ENCODE results near the gene IGF1. TPM values are rescaled to one million over a fixed set of nuclear protein-coding genes. Genes with fewer than 3 reads are reported as not detected.

Gene IGF1
- total and polyA plus RNA-seq, 9 of the 15 experiments (the other 6 are each of a cell fraction or from before 2014, with no cell fraction given) = 3.7 to 13.9 (median 4.5) TPM

- TF ChIP-seq TSHZ1 (CRISPR knock-in tag; IDR thresholded peaks at IDR 0.05) (no peak), STAT5A (IDR thresholded peaks at IDR 0.05; ENCODE audit: borderline replicate concordance, low read length) (peak; percentile 79), NFIC (IDR thresholded peaks at IDR 0.05) (no peak), GTF3C2 (IDR thresholded peaks at IDR 0.05; ENCODE audit: borderline replicate concordance, extremely low read depth, insufficient read length) (no peak), PML (IDR thresholded peaks at IDR 0.05; ENCODE audit: low read length) (no peak), ZNF778 (CRISPR knock-in tag; IDR thresholded peaks at IDR 0.05) (no peak), XRCC4 (IDR thresholded peaks at IDR 0.05; ENCODE audit: extremely low read depth, insufficient read depth, insufficient read length) (no peak), KLF6 (CRISPR knock-in tag; IDR thresholded peaks at IDR 0.05; ENCODE audit: borderline replicate concordance) (peak; percentile 54; the same call in 1 of the 2 replicates), ZNF785 (CRISPR knock-in tag; IDR thresholded peaks at IDR 0.05) (no peak), SP1 (CRISPR knock-in tag; IDR thresholded peaks at IDR 0.05) (no peak), E4F1 (CRISPR knock-in tag; IDR thresholded peaks at IDR 0.05; ENCODE audit: borderline replicate concordance) (no peak), PYGO2 (tag; IDR thresholded peaks at IDR 0.05) (no peak), CAMTA2 (CRISPR knock-in tag; conservative IDR thresholded peaks at IDR 0.05) (no peak)
- TF ChIP-seq, protein P1, sequence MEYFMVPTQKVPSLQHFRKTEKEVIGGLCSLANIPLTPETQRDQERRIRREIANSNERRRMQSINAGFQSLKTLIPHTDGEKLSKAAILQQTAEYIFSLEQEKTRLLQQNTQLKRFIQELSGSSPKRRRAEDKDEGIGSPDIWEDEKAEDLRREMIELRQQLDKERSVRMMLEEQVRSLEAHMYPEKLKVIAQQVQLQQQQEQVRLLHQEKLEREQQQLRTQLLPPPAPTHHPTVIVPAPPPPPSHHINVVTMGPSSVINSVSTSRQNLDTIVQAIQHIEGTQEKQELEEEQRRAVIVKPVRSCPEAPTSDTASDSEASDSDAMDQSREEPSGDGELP (CRISPR knock-in tag; IDR thresholded peaks at IDR 0.05; ENCODE audit: borderline replicate concordance) = 0 out of 2 replicates have a peak, but pooled peaks have one; percentile 23
- TF ChIP-seq, protein P2, sequence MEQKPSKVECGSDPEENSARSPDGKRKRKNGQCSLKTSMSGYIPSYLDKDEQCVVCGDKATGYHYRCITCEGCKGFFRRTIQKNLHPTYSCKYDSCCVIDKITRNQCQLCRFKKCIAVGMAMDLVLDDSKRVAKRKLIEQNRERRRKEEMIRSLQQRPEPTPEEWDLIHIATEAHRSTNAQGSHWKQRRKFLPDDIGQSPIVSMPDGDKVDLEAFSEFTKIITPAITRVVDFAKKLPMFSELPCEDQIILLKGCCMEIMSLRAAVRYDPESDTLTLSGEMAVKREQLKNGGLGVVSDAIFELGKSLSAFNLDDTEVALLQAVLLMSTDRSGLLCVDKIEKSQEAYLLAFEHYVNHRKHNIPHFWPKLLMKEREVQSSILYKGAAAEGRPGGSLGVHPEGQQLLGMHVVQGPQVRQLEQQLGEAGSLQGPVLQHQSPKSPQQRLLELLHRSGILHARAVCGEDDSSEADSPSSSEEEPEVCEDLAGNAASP (IDR thresholded peaks at IDR 0.05) = no peak
Observed at GRCh38 chr12:102429211-102430154, 50.9 kb downstream of the IGF1 start (continued).

Data from K562 (cell line).